ENCODE measurements around the gene C10orf143.

- TF ChIP-seq CTCF (IDR thresholded peaks at IDR 0.05; ENCODE audit: low read length) (no peak), EZH2 (IDR thresholded peaks at IDR 0.05; ENCODE audit: borderline replicate concordance, low read length) (no peak)
Measured at GRCh38 chr10:130074639-130075038, 36.0 kb downstream of the C10orf143 start.
